MCF 10A (cell line): ENCODE measurements around the gene WDR55. TPM values are rescaled to one million over a fixed set of nuclear protein-coding genes. Genes with fewer than 3 reads are reported as not detected.
"Not testable (repeated sequence)": the region's sequence is repeated elsewhere in the genome, so short reads cannot be mapped to it uniquely, and the experiment has no call there.

Experiments
- BruUV-seq: library from RNA; stranded (reverse); fragments of 400-500 nt; replicated peaks from 2 replicates; lab custom pipeline; 2021; lab: Mats Ljungman, UMichigan
- CTCF ChIA-PET: fragments of 300-600 bp; sonication (Branson Sonifier 250); formaldehyde crosslinking; extraction: SDS; loops from one replicate; lab custom pipeline; 2021; ENCODE audit warnings: antibody characterized with exemption, inconsistent platforms; lab: Yijun Ruan, JAX
- POLR2A ChIA-PET: fragments of 300-600, 350-650 bp; sonication (Branson Sonifier 250); formaldehyde crosslinking; extraction: SDS; loops from one replicate; lab custom pipeline; 2020; ENCODE audit warnings: antibody characterized with exemption, inconsistent platforms; lab: Yijun Ruan, JAX
- DNase-seq: peaks from one replicate; pipeline ENCODE4 v3.0.0-alpha.2; 2018; ENCODE audit not compliant: unreplicated experiment
- H3K27ac Mint-ChIP-seq: one replicate; pipeline ENCODE4 v1.8.0; 2022; ENCODE audit warnings: mild to moderate bottlenecking, low read depth, mixed read lengths; ENCODE audit not compliant: unreplicated experiment
- H3K27me3 Mint-ChIP-seq: one replicate; pipeline ENCODE4 v1.8.0; 2022; ENCODE audit warnings: mixed read lengths; ENCODE audit not compliant: insufficient read depth, unreplicated experiment
- H3K36me3 Mint-ChIP-seq: one replicate; pipeline ENCODE4 v1.8.0; 2022; ENCODE audit warnings: mild to moderate bottlenecking, moderate library complexity, mixed read lengths; ENCODE audit not compliant: insufficient read depth, unreplicated experiment
- H3K4me1 Mint-ChIP-seq: one replicate; pipeline ENCODE4 v1.8.0; 2022; ENCODE audit warnings: mixed read lengths; ENCODE audit not compliant: insufficient read depth, unreplicated experiment
- H3K4me3 Mint-ChIP-seq: one replicate; pipeline ENCODE4 v1.8.0; 2022; ENCODE audit warnings: mild to moderate bottlenecking, moderate library complexity, mixed read lengths; ENCODE audit not compliant: unreplicated experiment
- H3K9me3 Mint-ChIP-seq: one replicate; pipeline ENCODE4 v1.8.0; 2022; ENCODE audit warnings: mixed read lengths; ENCODE audit not compliant: unreplicated experiment
- CTCF ChIP-seq: fragments of 200-600 bp; IDR thresholded peaks from one replicate; pipeline ENCODE4 v1.8.0; 2022; ENCODE audit warnings: antibody characterized with exemption, mild to moderate bottlenecking; ENCODE audit not compliant: unreplicated experiment
- intact Hi-C: fragments of 100-400 bp; cut with micrococcal nuclease; formaldehyde crosslinking; loops from 2 replicates; pipeline ENCODE4 v1.14.1; 2022
- total RNA-seq: library from RNA; stranded (reverse); gene quantifications from 2 replicates; pipeline ENCODE4 v1.2.3, GENCODE V29; 2022

Gene WDR55
- total RNA-seq, 1 experiment from 2014 or later = 36.4 TPM

- Mint-ChIP-seq H3K4me1 (peaks cover 11% of the 10 kb centered on the region), H3K27me3 (no peaks in the 10 kb centered on the region), H3K36me3 (peaks cover 58% of the 10 kb centered on the region), H3K4me3 (no peak overlapping the region), H3K27ac (no peak overlapping the region), H3K9me3 (no peaks in the 10 kb centered on the region)
- BruUV-seq = no TSS peak
- DNase-seq = no peak
- no peak for TF ChIP-seq CTCF
- CTCF ChIA-PET = no interaction called here
- POLR2A ChIA-PET = interaction anchor here (1.3 to 5.1 kb wide), 3 partner anchors 13 to 78 kb away, joined by 3 to 72 read pairs (median 10); partner anchors contain the start of genes HARS1 and HARS2
- intact Hi-C loops = no loop called here
These were observed 43.1 kb downstream of the WDR55 start for GRCh38 chr5:140707812-140708211.

- H3K4me1 Mint-ChIP-seq = peaks cover 11% of the 10 kb centered on the region
- ChIA-PET CTCF (interaction anchor here (0.6 kb wide), 3 partner anchors 187 to 610 kb away, joined by 3 to 4 read pairs (median 4); no protein-coding TSS in a partner anchor), POLR2A (interaction anchor here (0.7 to 5.1 kb wide), 5 partner anchors 7 to 44 kb away, joined by 3 to 95 read pairs (median 10); partner anchors contain the start of genes HARS1, HARS2, WDR55 and ZMAT2)
- H3K27ac Mint-ChIP-seq, intact Hi-C loops, DNase-seq, H3K27me3 Mint-ChIP-seq, H3K4me3 Mint-ChIP-seq, BruUV-seq, H3K9me3 Mint-ChIP-seq: not testable (repeated sequence)
- H3K36me3 Mint-ChIP-seq = peaks cover 51% of the 10 kb centered on the region
These were observed 44.1 kb downstream of the WDR55 start for GRCh38 chr5:140708787-140709186.

- intact Hi-C loops = loop anchor here (1.0 to 10.0 kb wide), 4 partner anchors 8 to 264 kb away; partner anchors contain the start of genes HARS1, HARS2, IK and NDUFA2
- POLR2A ChIA-PET = interaction anchor here (0.7 to 5.1 kb wide), 26 partner anchors 9 to 926 kb away, joined by 3 to 95 read pairs (median 4); partner anchors contain the start of genes ANKHD1, EIF4EBP3, HARS1 and HARS2
These were observed 46.3 kb downstream of the WDR55 start for GRCh38 chr5:140710899-140711552.

GRCh38 chr5:140711794-140712193, 47.1 kb downstream of the WDR55 start:
- no peaks in the 10 kb centered on the region for H3K27me3 Mint-ChIP-seq
- DNase-seq = no peak
- ChIA-PET CTCF (interaction anchor here (0.7 to 1.8 kb wide), 7 partner anchors 8 to 882 kb away, joined by 3 to 11 read pairs (median 4); no protein-coding TSS in a partner anchor), POLR2A (interaction anchor here (0.7 to 5.1 kb wide), 16 partner anchors 9 to 445 kb away, joined by 3 to 95 read pairs (median 10); partner anchors contain the start of genes ANKHD1, HARS1, HARS2 and IK)
- no TSS peak for BruUV-seq
- H3K36me3 Mint-ChIP-seq = peaks cover 25% of the 10 kb centered on the region
- intact Hi-C loops = loop anchor here (1.0 to 10.0 kb wide), 4 partner anchors 8 to 263 kb away; partner anchors contain the start of genes HARS1, HARS2, IK and NDUFA2
- peaks cover 5% of the 10 kb centered on the region for H3K4me1 Mint-ChIP-seq
- peak overlapping the region; percentile 94 for H3K27ac Mint-ChIP-seq
- peak overlapping the region; percentile 88 for H3K4me3 Mint-ChIP-seq
- no peak for TF ChIP-seq CTCF
- no peaks in the 10 kb centered on the region for H3K9me3 Mint-ChIP-seq

More at GRCh38 chr5:140710899-140711552, 46.3 kb downstream of the WDR55 start:
- no TSS peak for BruUV-seq
- Mint-ChIP-seq H3K4me1 (peaks cover 5% of the 10 kb centered on the region), H3K9me3 (no peaks in the 10 kb centered on the region), H3K27ac (peak overlapping the region; percentile 94), H3K4me3 (peak overlapping the region; percentile 88), H3K27me3 (no peaks in the 10 kb centered on the region), H3K36me3 (peaks cover 32% of the 10 kb centered on the region)
- DNase-seq = peak; percentile 99
- CTCF ChIA-PET = interaction anchor here (0.7 to 1.8 kb wide), 12 partner anchors 9 to 882 kb away, joined by 3 to 11 read pairs (median 4); no protein-coding TSS in a partner anchor
- no peak for TF ChIP-seq CTCF
